Left renal pelvis (tissue), 4 donors: ENCODE results near the gene DDIAS. TPM values are rescaled to one million over a fixed set of nuclear protein-coding genes. Genes with fewer than 3 reads are reported as not detected.
"Not testable (repeated sequence)": the region's sequence is repeated elsewhere in the genome, so short reads cannot be mapped to it uniquely, and the experiment has no call there.

Source experiments
- DNase-seq, 4 donors: peaks; one replicate each; pipeline ENCODE4 v3.0.0-alpha.2; 2013; ENCODE audit warnings: low read depth in 4 of 4, low spot score in 3 of 4
- polyA plus RNA-seq, 4 donors: library from polyadenylated mRNA; unstranded; fragments of 120-200 nt; gene quantifications; one replicate each; pipeline ENCODE4 v1.2.1, GENCODE V29; 2013; ENCODE audit not compliant: insufficient read length in 4 of 4

Gene DDIAS
- polyA plus RNA-seq, 4 donors = 5.4 to 8.3 (median 7.3) TPM

GRCh38 chr11:82959987-82960778 is 58.6 kb downstream of the DDIAS start:
- no peak for DNase-seq

GRCh38 chr11:82960779-82961143 is 59.2 kb downstream of the DDIAS start:
- no peak for DNase-seq

- not testable (repeated sequence) for DNase-seq
Observed at GRCh38 chr11:82962021-82962420, 60.5 kb downstream of the DDIAS start.

- no peak for DNase-seq
Observed at GRCh38 chr11:82967381-82967780, 65.8 kb downstream of the DDIAS start.

GRCh38 chr11:82969811-82970210 is 68.3 kb downstream of the DDIAS start:
- no peak for DNase-seq

GRCh38 chr11:82970507-82971083 is 69.1 kb downstream of the DDIAS start:
- not testable (repeated sequence) for DNase-seq

- not testable (repeated sequence) for DNase-seq
Observed at GRCh38 chr11:82971519-82971946, 70.0 kb downstream of the DDIAS start.

- DNase-seq = no peak
Observed at GRCh38 chr11:82972103-82972502, 70.6 kb downstream of the DDIAS start.

GRCh38 chr11:82974135-82974534 is 72.6 kb downstream of the DDIAS start:
- no peak for DNase-seq

- DNase-seq = no peak
Observed at GRCh38 chr11:82974851-82975250, 73.3 kb downstream of the DDIAS start.

- no peak for DNase-seq
Observed at GRCh38 chr11:82975882-82976281, 74.3 kb downstream of the DDIAS start.

- no peak for DNase-seq
Observed at GRCh38 chr11:82976786-82977185, 75.2 kb downstream of the DDIAS start.

- no peak for DNase-seq
Observed at GRCh38 chr11:82978422-82979099, 77.0 kb downstream of the DDIAS start.

GRCh38 chr11:82979824-82980223 is 78.3 kb downstream of the DDIAS start:
- no peak for DNase-seq

GRCh38 chr11:82980292-82980691 is 78.8 kb downstream of the DDIAS start:
- DNase-seq = no peak

GRCh38 chr11:82980947-82981346 is 79.4 kb downstream of the DDIAS start:
- no peak for DNase-seq

GRCh38 chr11:82981852-82982251 is 80.3 kb downstream of the DDIAS start:
- no peak for DNase-seq

Other genes starting within 250 kb of the DDIAS start
- 1 to 10 TPM in 3 of 4 donors, under 1 TPM in 1; 0.86 to 4.0 (median 2.5) TPM for gene FAM181B, start 167.9 kb upstream of the DDIAS start, polyA plus RNA-seq
- 100 to 1,000 TPM; 203 to 317 (median 264) TPM for gene PRCP, start 1.3 kb upstream of the DDIAS start, polyA plus RNA-seq
- 10 to 100 TPM in 1 of 4 donors, 1 to 10 TPM in 3; 6.1 to 17.8 (median 8.8) TPM for gene RAB30, start 170.2 kb downstream of the DDIAS start, polyA plus RNA-seq